D721Med (cell line): Measurements from ENCODE around the gene FTO.

Experiments
- DNase-seq: peaks from one replicate; pipeline ENCODE4 v3.0.0; 2011; ENCODE audit warnings: low spot score; ENCODE audit not compliant: insufficient read length
- FAIRE-seq: peaks from 2 replicates; lab custom pipeline; 2011; peaks lifted over from hg19 to GRCh38; lab: Jason Lieb, UNC
- CTCF ChIP-seq: IDR thresholded peaks from 2 replicates; pipeline ENCODE4 v1.5.1; 2012; ENCODE audit warnings: mild to moderate bottlenecking, control low read depth; ENCODE audit not compliant: insufficient read depth; ENCODE audit errors: missing control alignments

Gene FTO

GRCh38 chr16:54066451-54067105, 362.6 kb downstream of the FTO start:
- DNase-seq = no peak

DNA sequence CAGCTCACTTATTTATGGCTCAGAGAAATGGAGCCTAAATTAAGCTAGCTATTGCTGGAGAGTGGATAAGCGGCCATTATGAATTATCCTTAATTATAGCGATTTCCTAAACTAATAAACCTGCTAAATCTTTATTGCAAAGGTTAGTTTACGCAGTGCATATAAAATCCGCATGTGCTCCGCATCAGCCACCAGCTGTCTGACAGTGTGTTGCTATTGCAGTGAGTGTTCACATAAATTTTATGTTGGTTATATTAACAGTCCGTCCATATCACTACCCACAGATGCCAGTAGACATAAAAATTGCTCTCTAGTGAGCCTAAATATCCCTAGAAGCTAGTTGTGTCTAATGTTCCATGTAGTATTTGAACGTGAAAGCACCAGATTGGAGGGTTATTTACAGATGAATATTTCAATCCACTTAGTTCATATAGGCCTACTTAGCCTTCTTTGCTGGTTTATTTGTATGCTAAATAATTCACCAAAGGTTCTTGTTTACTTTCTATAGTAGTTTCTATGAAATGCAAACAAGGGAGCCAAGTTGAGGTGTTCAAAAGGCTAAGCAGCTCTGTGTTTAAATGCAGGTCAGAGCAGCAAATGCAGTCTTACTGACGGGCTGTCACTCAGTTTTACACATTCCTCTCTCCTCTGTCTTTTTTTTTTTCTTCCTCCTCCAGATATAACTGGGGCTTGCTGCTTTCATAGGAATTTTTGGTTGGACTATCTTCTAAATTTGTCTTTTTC, 363.5 kb downstream of the FTO start:
- FAIRE-seq (no peak), DNase-seq (peak; percentile 10)
- TF ChIP-seq CTCF = no peak

More at GRCh38 chr16:54066451-54067105, 362.6 kb downstream of the FTO start:
- TF ChIP-seq CTCF = no peak
- no peak for FAIRE-seq

DNA sequence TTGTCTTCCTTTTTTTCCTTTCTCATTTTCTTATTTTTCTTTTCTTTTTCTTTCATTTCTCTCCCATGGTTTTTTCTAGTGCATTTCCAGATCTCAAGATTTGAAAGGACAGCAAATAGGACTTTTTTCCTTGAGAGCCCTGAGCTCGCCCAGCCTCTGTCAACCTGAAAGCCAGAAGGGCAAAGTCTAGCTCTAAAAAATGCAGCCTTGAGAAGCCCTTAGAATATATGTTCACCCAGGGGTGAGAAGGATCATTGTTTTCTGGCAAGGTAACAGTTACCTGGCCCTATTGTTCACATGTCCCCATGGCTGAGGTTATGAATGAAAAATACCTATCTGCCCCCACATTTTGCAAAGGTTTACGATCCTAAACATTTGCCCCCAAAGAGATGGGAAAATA, 364.3 kb downstream of the FTO start:
- no peak for DNase-seq
- FAIRE-seq = no peak
- no peak for TF ChIP-seq CTCF

- FAIRE-seq = no peak
- DNase-seq = no peak
- TF ChIP-seq CTCF = no peak
These were observed 365.8 kb downstream of the FTO start for GRCh38 chr16:54069601-54070239.

DNA sequence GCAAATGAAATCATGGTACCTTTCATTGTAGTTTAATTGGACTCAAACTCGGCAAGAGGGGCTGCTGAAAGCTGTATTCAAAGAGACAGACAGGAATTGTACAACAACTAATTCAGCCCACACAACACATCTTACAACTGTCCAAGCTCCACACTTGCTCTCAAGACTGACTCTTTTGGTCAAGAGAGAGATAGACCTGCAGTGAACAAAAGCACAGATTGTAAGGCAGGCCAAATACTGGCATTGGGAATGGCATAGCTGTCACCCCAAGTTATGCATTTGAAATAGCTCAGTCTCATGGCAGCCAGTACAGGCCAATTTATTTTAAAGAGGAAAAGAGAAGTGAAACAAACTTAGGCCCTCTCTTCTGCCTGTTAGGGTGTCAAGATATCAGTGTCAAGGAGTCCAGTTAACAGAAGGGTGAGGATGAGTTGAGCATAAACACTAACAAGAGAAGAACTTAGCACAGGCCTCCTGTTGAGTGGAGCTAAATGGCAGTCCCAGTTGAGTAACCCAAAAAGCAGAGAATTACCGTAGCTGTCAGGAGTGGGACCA, 366.9 kb downstream of the FTO start:
- no peak for DNase-seq

GRCh38 chr16:54071514-54071913, 367.6 kb downstream of the FTO start:
- no peak for TF ChIP-seq CTCF
- no peak for FAIRE-seq
- DNase-seq = no peak

More for the DNA sequence above, 366.9 kb downstream of the FTO start:
- TF ChIP-seq CTCF = no peak
- no peak for FAIRE-seq
